ENCODE measurements around the gene DHCR7.

The DHCR7 gene

GRCh38 chr11:71387784-71388636, 60.2 kb downstream of the DHCR7 start:
- intact Hi-C loops (cut with DNase I; ENCODE audit: low total_unique reads), result no loop called here

GRCh38 chr11:71387200-71387599, 61.0 kb downstream of the DHCR7 start:
- no peak overlapping the region for H3K4me3 ChIP-seq
- peaks cover 0 to 16% of the 10 kb centered on the region in 2 donors for H3K27me3 ChIP-seq
- H3K4me1 ChIP-seq, result no peaks in the 10 kb centered on the region
- TF ChIP-seq, protein P1, sequence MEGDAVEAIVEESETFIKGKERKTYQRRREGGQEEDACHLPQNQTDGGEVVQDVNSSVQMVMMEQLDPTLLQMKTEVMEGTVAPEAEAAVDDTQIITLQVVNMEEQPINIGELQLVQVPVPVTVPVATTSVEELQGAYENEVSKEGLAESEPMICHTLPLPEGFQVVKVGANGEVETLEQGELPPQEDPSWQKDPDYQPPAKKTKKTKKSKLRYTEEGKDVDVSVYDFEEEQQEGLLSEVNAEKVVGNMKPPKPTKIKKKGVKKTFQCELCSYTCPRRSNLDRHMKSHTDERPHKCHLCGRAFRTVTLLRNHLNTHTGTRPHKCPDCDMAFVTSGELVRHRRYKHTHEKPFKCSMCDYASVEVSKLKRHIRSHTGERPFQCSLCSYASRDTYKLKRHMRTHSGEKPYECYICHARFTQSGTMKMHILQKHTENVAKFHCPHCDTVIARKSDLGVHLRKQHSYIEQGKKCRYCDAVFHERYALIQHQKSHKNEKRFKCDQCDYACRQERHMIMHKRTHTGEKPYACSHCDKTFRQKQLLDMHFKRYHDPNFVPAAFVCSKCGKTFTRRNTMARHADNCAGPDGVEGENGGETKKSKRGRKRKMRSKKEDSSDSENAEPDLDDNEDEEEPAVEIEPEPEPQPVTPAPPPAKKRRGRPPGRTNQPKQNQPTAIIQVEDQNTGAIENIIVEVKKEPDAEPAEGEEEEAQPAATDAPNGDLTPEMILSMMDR (IDR thresholded peaks at IDR 0.05), result no peak
- DNase-seq, result no peak
- intact Hi-C loops (cut with DNase I; ENCODE audit: low total_unique reads), result no loop called here
- no peaks in the 10 kb centered on the region for H3K36me3 ChIP-seq
- no peaks in the 10 kb centered on the region for H3K9me3 ChIP-seq
- H3K27ac ChIP-seq, result no peak overlapping the region

More at GRCh38 chr11:71387784-71388636, 60.2 kb downstream of the DHCR7 start:
- Histone ChIP-seq H3K27ac (no peak overlapping the region), H3K4me1 (no peaks in the 10 kb centered on the region), H3K27me3 (peaks cover 0 to 20% of the 10 kb centered on the region in 2 donors), H3K9me3 (no peaks in the 10 kb centered on the region), H3K4me3 (no peak overlapping the region), H3K36me3 (no peaks in the 10 kb centered on the region)
- DNase-seq, result no peak
- TF ChIP-seq, protein P1 (IDR thresholded peaks at IDR 0.05), result no peak

DNA sequence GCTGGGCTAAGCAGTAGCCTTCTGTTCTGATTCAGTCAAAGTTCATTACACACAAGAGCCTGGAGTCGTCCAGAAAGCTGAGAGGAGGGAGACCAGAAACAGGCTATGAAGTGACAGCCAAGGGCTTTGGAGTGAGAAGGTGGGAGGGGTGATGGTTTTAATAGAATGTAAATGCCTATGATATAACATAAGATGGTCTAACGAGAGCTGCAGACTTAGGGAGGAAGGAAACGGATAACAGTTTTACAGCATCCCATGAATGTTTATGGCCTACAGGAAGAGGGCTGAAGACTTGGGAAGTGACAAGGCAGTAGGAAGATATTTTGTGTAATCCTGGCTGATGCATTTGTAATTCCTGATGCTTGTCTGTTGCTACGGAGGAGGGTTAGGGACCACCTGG, 62.0 kb downstream of the DHCR7 start:
- TF ChIP-seq, protein P1 (IDR thresholded peaks at IDR 0.05), result no peak

GRCh38 chr11:71385091-71385490, 63.1 kb downstream of the DHCR7 start:
- DNase-seq, result no peak
- TF ChIP-seq, protein P1 (IDR thresholded peaks at IDR 0.05), result no peak
- H3K36me3 ChIP-seq, result no peaks in the 10 kb centered on the region
- H3K4me3 ChIP-seq, result no peak overlapping the region
- H3K4me1 ChIP-seq, result no peaks in the 10 kb centered on the region
- no peaks in the 10 kb centered on the region for H3K9me3 ChIP-seq
- intact Hi-C loops (cut with DNase I; ENCODE audit: low total_unique reads), result no loop called here
- peaks cover 0 to 16% of the 10 kb centered on the region in 2 donors for H3K27me3 ChIP-seq
- no peak overlapping the region for H3K27ac ChIP-seq

More for the DNA sequence above, 62.0 kb downstream of the DHCR7 start:
- DNase-seq, result no peak
- Histone ChIP-seq H3K4me3 (no peak overlapping the region), H3K9me3 (no peaks in the 10 kb centered on the region), H3K27me3 (peaks cover 0 to 16% of the 10 kb centered on the region in 2 donors), H3K4me1 (no peaks in the 10 kb centered on the region), H3K27ac (no peak overlapping the region), H3K36me3 (no peaks in the 10 kb centered on the region)
- intact Hi-C loops (cut with DNase I; ENCODE audit: low total_unique reads), result no loop called here

GRCh38 chr11:71384561-71384960, 63.6 kb downstream of the DHCR7 start:
- Histone ChIP-seq H3K4me3 (no peak overlapping the region), H3K4me1 (no peaks in the 10 kb centered on the region), H3K36me3 (no peaks in the 10 kb centered on the region), H3K27me3 (peaks cover 0 to 12% of the 10 kb centered on the region in 2 donors), H3K27ac (no peak overlapping the region), H3K9me3 (no peaks in the 10 kb centered on the region)
- intact Hi-C loops (cut with DNase I; ENCODE audit: low total_unique reads), result no loop called here
- TF ChIP-seq, protein P1 (IDR thresholded peaks at IDR 0.05), result no peak
- DNase-seq, result no peak
